SKM-1 (cell line): ENCODE measurements around the gene FAM13A.
"Not testable (repeated sequence)": the region's sequence is repeated elsewhere in the genome, so short reads cannot be mapped to it uniquely, and the experiment has no call there.

Source experiments
- DNase-seq: peaks from one replicate; lab custom pipeline; 2025; ENCODE audit not compliant: unreplicated experiment; lab: John Stamatoyannopoulos, UW

Gene FAM13A

DNA sequence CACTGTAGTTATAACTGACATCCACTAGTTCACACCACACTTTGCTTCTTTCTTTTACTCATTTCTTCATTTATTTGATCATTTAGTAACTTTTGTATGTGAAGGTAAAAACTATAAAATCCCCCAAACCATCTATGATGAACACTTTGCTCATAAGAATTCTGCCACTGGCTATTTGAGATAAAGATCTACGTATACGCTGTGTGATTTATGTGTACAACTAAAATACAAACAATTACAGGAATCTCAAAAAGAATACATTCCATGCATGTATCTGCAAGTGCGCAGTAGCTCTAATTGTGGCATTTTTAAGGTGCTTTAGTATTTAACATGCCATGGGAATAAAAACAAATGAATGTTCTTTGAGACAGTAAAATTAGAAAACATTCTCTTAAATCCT is 202.5 kb downstream of the FAM13A start:
- no peak for DNase-seq

DNA sequence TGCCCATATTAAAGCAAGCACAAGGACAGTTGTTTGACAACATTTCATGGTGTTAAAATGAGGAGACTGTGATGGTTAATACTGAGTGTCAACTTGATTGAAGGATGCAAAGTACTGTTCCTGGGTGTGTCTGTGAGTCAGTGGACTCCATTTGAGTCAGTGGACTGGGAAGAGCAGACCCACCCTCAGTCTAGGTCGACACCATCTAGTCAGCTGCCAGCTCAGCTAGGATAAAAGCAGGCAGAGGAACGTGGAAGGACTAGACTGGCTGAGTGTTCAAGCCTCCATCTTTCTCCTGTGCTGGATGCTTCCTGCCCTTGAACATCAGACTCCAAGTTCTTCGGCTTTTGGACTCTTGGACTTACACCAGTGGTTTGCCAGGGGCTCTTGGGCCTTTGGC is 203.4 kb downstream of the FAM13A start:
- not testable (repeated sequence) for DNase-seq

DNA sequence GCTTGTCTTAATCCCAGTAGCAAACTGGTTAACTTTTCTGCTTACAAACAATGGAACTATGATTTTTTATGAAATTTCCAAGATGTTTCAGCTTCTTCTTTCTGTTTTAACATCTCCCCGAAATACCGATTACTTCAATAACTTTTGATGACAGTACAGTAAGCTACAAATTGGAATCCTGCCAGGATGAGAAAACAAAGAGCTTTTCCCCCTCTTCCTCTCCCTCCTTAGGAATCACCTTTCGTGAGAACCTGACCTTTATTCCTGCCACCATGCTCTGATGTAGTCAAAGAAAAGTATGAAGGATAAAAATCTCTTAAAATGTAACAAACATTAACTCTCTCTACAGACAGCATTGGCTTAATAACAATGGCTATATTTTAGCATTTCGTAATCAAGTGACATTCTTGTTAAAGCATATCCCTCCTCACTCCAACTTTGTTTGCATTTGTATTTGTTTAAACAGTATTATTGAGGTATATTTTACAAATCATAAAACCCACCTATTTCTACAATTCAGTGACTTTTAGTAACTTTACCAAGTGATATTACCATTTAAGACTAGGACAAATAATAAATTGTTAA is 210.7 kb downstream of the FAM13A start:
- DNase-seq = no peak

DNA sequence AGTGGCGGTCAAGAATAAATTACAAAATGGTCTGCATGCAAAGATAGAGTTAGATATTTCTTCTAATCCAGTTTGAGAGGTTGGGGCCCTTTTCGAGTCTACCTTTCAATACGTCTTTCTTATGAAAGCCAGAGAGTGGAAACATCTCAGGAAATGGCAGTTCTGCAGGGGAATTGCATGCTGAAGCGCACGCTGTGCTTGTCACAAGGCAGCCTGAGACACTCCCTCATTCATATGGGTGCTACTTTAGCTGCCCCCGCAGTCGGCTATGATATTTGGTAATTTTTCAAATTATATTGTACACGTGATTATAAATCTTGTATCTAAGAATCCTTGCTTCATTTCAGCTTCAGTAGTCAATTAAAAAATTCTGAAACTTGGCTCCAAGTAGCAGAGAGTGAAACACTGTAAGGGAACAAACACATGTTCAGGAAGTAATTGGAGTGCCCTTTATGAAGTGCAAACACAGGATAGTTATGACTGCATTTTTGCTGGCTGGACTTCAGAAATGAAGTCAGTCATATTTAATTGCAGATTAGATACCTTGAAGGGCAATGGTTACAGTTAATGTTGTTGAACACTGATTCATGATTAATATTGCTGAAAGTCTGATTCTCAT is 213.8 kb downstream of the FAM13A start:
- DNase-seq = no peak

GRCh38 chr4:88841635-88842034 is 215.3 kb downstream of the FAM13A start:
- no peak for DNase-seq

GRCh38 chr4:88836216-88836615 is 220.8 kb downstream of the FAM13A start:
- DNase-seq = no peak

DNA sequence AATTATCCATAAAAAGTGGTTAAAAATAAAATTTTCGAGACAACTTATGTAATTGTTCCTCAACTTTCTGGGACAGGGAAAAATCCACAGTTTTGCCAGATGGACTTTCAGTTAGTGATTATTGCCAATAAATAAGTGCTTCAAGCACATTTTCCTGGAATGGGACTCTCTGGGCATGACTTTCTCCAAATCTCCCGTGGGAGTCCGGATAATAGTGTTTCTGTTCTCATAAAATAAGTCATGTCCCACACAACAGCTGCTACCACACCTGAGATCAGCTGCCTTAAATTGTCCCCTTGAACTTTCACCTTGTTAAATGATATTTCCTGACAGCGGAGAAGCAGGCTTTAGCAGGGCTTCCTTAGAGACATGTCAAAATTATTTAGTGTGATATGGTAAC is 226.0 kb downstream of the FAM13A start:
- DNase-seq = no peak

GRCh38 chr4:88830598-88830997 is 226.4 kb downstream of the FAM13A start:
- DNase-seq = no peak

DNA sequence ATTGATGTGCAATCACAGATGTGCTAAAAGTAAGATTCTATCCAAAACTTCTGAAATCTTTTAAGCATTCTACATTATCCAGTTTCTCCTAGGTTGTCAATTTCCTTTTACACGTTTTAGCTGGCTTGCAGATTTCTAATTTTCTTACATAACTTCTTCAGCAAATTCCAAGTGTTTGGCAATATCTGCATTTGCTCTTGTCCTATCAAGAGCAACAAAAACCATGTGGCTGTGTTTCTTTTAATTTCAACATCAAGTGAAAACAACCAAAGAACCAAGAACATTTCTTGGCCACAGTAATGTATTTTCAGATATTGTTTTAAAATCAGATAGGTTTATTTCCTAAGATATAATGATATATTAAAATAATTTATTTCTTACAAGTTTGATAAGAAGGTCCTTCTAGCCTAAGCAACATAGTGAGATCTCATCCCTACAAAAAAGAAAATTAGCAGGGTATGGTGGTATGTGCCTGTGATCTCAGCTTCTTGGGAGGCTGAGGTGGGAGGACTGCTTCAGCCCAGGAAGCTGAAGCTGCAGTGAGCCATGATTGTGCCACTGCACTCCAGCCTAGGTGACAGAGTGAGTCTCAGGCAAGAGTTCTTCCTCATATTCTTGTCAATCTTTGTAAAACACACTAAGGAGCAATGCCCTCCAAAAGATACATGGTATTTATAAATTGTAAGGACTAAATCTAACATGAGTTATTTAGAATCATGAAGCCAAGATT is 228.0 kb downstream of the FAM13A start:
- no peak for DNase-seq

- no peak for DNase-seq
Measured at GRCh38 chr4:88827442-88827841, 229.5 kb downstream of the FAM13A start.

DNA sequence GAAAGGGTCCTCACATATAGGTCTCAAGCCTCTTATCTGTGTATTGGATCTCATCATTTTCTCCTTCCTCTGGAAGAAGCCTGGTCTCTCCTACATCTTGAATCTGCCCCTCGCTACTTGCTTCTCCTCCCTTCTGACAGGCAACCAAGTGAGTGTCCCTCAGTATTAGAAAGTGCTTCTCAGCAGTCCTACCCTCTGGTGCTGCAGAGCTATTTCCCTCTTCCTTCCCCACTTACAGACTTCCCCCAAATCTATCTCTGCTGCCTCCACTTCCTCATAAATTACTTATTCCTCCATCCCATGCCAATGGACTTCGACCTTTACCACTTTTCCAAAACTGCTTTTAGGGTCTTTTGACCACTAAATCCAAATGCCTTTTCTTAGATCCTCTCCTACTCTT is 230.2 kb downstream of the FAM13A start:
- DNase-seq = no peak

GRCh38 chr4:88825931-88826330 is 231.1 kb downstream of the FAM13A start:
- no peak for DNase-seq

- DNase-seq = no peak
Measured at GRCh38 chr4:88823058-88823919, 233.7 kb downstream of the FAM13A start.

GRCh38 chr4:88822034-88822789 is 234.8 kb downstream of the FAM13A start:
- no peak for DNase-seq

DNA sequence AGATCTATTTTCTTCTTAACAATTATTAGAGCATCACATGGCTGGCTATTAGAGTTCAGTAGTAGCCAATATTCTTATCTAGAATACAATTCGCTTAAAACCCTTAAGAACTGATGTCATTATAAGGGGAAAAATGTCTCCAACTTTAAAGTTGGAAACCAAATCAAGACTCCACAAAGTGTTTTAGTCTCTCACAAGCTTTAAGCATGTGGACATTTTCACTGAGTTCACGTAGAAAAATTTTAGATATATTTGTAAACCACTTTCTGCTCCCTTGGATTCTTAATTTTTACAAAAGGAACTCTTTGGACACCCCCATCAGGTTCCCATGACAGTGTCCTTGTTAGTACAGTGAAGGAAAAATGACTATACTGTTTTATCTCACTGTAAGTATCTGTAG is 235.5 kb downstream of the FAM13A start:
- no peak for DNase-seq

DNA sequence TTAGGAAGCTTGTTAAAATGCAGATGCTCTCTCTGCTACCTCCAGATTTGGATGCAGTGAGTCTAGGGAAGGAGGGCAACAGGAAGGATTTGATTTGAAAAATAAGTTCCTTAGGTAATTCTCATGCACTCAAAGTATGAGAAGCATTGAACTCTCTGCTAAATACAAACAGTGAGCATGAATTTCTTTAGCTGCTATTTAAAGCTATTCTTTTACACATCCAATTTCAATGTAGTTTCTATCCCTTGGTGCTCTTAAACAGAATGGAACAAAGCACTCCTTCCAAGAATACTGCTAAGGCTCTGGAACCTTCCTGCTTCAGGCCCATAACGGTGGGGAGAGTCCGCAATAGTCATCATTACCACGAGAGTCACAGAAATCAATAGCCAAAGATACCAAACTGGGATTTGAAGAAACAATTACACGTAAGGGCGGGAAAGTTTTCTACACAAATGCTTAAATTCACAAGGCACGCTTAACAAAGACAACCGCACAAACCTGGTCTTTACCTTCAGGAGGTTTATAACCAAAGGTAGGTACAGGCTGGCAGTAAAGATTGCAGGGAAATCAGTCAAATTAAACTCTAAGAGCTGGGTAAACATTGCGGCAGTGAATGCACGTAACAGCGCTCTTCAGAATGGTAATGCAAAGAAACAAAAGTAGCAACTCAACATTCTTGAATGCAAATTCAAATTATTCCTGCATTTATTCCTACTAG is 236.1 kb downstream of the FAM13A start:
- no peak for DNase-seq

GRCh38 chr4:88819818-88820697 is 236.9 kb downstream of the FAM13A start:
- DNase-seq = no peak

- peak; percentile 6 for DNase-seq
Measured at GRCh38 chr4:88818631-88819470, 238.1 kb downstream of the FAM13A start.
